GM23248 (cell line): ENCODE results near the gene SUGCT.
"Not testable (repeated sequence)": the region's sequence is repeated elsewhere in the genome, so short reads cannot be mapped to it uniquely, and the experiment has no call there.

Source experiments
- EZH2 ChIP-seq: fragments of 200-600 bp; sonication (generic); IDR thresholded peaks from 2 replicates; pipeline ENCODE4 v1.6.1; 2018; ENCODE audit warnings: antibody characterized with exemption, mild to moderate bottlenecking; ENCODE audit not compliant: insufficient read depth, poor library complexity, severe bottlenecking
- EZH2phosphoT487 ChIP-seq: fragments of 200-600 bp; sonication (generic); IDR thresholded peaks from 2 replicates; pipeline ENCODE4 v1.6.1; 2018; ENCODE audit warnings: antibody characterized with exemption, moderate library complexity, mild to moderate bottlenecking, low read depth; ENCODE audit not compliant: insufficient read depth

DNA sequence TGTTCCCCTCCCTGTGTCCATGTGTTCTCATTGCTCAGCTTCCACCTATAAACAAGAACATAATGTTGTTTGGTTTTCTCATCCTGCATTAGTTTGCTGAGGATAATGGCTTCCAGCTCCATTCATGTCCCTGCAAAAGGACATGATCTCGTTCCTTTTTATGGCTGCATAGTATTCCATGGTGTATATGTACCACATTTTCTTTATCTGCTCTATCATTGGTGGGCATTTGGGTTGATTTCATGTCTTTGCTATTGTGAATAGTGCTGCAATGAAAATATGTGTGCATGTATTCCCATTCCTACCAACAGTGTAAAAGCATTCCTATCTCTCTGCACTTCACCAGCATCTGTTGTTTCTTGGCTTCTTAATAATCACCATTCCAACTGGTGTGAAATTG is 516.1 kb downstream of the SUGCT start:
- TF ChIP-seq EZH2, EZH2phosphoT487: not testable (repeated sequence)
